Lower leg skin (tissue), 4 donors: ENCODE results near the gene AP4M1. TPM values are rescaled to one million over a fixed set of nuclear protein-coding genes. Genes with fewer than 3 reads are reported as not detected.

Experiments
- DNase-seq, 2 donors: peaks; one replicate each; pipeline ENCODE4 v3.0.0-alpha.2; 2019; ENCODE audit warnings: low spot score in 2 of 2
- H3K4me3 ChIP-seq: fragments of 200-600 bp; sonication (generic); 2 replicates; pipeline ENCODE4 v1.5.1; 2017; ENCODE audit warnings: mild to moderate bottlenecking, low read depth; ENCODE audit not compliant: poor library complexity, severe bottlenecking
- CTCF ChIP-seq, 3 donors: fragments of 450-650 bp; IDR thresholded peaks; one replicate each; pipeline ENCODE4 v1.5.1; 2016; ENCODE audit warnings: antibody characterized with exemption in 3 of 3, mild to moderate bottlenecking in 3 of 3, moderate library complexity in 2 of 3
- POLR2A ChIP-seq, 2 donors: fragments of 450-650 bp; IDR thresholded peaks; one replicate each; pipeline ENCODE4 v1.6.1; 2016 to 2017; ENCODE audit warnings: antibody characterized with exemption in 2 of 2, mild to moderate bottlenecking in 1 of 2, moderate library complexity in 1 of 2
- WGBS, 2 donors: methylation state at CpG; one replicate each; pipeline ENCODE4 v1.1.5; 2018; 5-methylcytosine and 5-hydroxymethylcytosine counted together
- intact Hi-C: fragments of 100-400 bp; cut with DNase I; formaldehyde crosslinking; loops from one replicate; pipeline ENCODE4 v1.15.0; 2023; ENCODE audit warnings: low total_unique reads
- total RNA-seq, 4 donors: library from RNA; depleted of rRNA; stranded (reverse); fragments of >200 nt; gene quantifications; one replicate each; pipeline ENCODE4 v1.1.0, GENCODE V29; 2016

Gene AP4M1
- total RNA-seq, 4 donors from 2014 or later = 18.6 to 24.6 (median 21.0) TPM

GRCh38 chr7:100095704-100096103, 5.7 kb upstream of the AP4M1 start:
- H3K4me3 ChIP-seq = no peak overlapping the region
- no peak for DNase-seq
- intact Hi-C loops = no loop called here
- TF ChIP-seq CTCF (IDR thresholded peaks at IDR 0.05) (no peak), POLR2A (IDR thresholded peaks at IDR 0.05) (no peak)
- WGBS, 2 donors = 94 to 95% methylated on average over 13 to 17 of the region's 17 CpGs

GRCh38 chr7:100098913-100099312, 2.5 kb upstream of the AP4M1 start:
- intact Hi-C loops = no loop called here
- WGBS, 2 donors = 81 to 89% methylated on average over 10 of the region's 10 CpGs
- no peak overlapping the region for H3K4me3 ChIP-seq

GRCh38 chr7:100099452-100099851, 2.0 kb upstream of the AP4M1 start:
- peak in 1 of 2 donors; percentile 84 for DNase-seq
- no peak for TF ChIP-seq POLR2A (IDR thresholded peaks at IDR 0.05)
- no peak for TF ChIP-seq CTCF (IDR thresholded peaks at IDR 0.05)
- intact Hi-C loops = no loop called here
- H3K4me3 ChIP-seq = no peak overlapping the region
- WGBS, 2 donors = 60 to 69% methylated on average over 12 of the region's 12 CpGs

More at GRCh38 chr7:100098913-100099312, 2.5 kb upstream of the AP4M1 start:
- TF ChIP-seq CTCF (IDR thresholded peaks at IDR 0.05) (no peak), POLR2A (IDR thresholded peaks at IDR 0.05) (no peak)
- DNase-seq = no peak

GRCh38 chr7:100100420-100101015, 925 bp upstream of the AP4M1 start:
- WGBS, 2 donors = 1 to 2% methylated on average over 26 to 50 of the region's 61 CpGs
- H3K4me3 ChIP-seq = peak overlapping the region; percentile 52
- intact Hi-C loops = no loop called here
- peak; percentile 91 to 98 for DNase-seq
- no peak for TF ChIP-seq POLR2A (IDR thresholded peaks at IDR 0.05)
- TF ChIP-seq CTCF (IDR thresholded peaks at IDR 0.05) = peak in 1 of 3 donors; percentile 56

- 85 to 87% methylated on average over 17 of the region's 17 CpGs for WGBS, 2 donors
- intact Hi-C loops = no loop called here
- TF ChIP-seq POLR2A (IDR thresholded peaks at IDR 0.05) (no peak), CTCF (IDR thresholded peaks at IDR 0.05) (no peak)
- no peak for DNase-seq
- H3K4me3 ChIP-seq = no peak overlapping the region
These were observed 1.8 kb downstream of the AP4M1 start for GRCh38 chr7:100102950-100103840.
